Endothelial cell of umbilical vein (primary cell): ENCODE measurements around the gene KAT6B. TPM values are rescaled to one million over a fixed set of nuclear protein-coding genes. Genes with fewer than 3 reads are reported as not detected.

Experiments used
- BruUV-seq: library from RNA; stranded (reverse); fragments of 400-500 nt; replicated peaks from 2 replicates; lab custom pipeline; 2021; lab: Mats Ljungman, UMichigan
- CTCF ChIA-PET: fragments of 300-600, 350-600 bp; sonication (Branson Sonifier 250); formaldehyde crosslinking; loops from one replicate; lab custom pipeline; 2021; ENCODE audit warnings: antibody characterized with exemption, inconsistent platforms; lab: Charles Lee
- POLR2A ChIA-PET: fragments of 300-600, 350-600 bp; sonication (Branson Sonifier 250); formaldehyde crosslinking; loops from one replicate; lab custom pipeline; 2021; ENCODE audit warnings: antibody characterized with exemption, inconsistent platforms; lab: Charles Lee
- DNase-seq: peaks from one replicate; pipeline ENCODE4 v3.0.0-alpha.2; 2011; ENCODE audit warnings: low read depth, low spot score
- FAIRE-seq: peaks from 2 replicates; lab custom pipeline; 2011; peaks lifted over from hg19 to GRCh38; lab: Jason Lieb, UNC
- H2AFZ ChIP-seq: 2 replicates; pipeline ENCODE4 v1.6.0; 2012; ENCODE audit warnings: low read depth, low read length, control low read depth, inconsistent platforms
- H3K27ac ChIP-seq: 2 replicates; pipeline ENCODE4 v1.5.1; 2011; ENCODE audit warnings: low read depth, mild to moderate bottlenecking, control low read depth, low read length, moderate library complexity; ENCODE audit not compliant: insufficient read depth
- H3K27me3 ChIP-seq, 2 experiments: 2 replicates each; pipeline versions ENCODE4 v1.6.0 to v1.6.1; 2011; ENCODE audit warnings: low read length in 2 of 2, mixed read lengths in 1 of 2; ENCODE audit not compliant: control insufficient read depth in 2 of 2, insufficient read depth in 2 of 2
- H3K36me3 ChIP-seq, 2 experiments: 2 replicates in 1 of 2; 3 replicates in 1 of 2; pipeline ENCODE4 v1.5.1; 2011; ENCODE audit warnings: low read length in 2 of 2, mild to moderate bottlenecking in 1 of 2, moderate library complexity in 1 of 2; ENCODE audit not compliant: control insufficient read depth in 2 of 2, insufficient read depth in 2 of 2; ENCODE audit errors: extremely low read depth in 1 of 2
- H3K4me1 ChIP-seq: 3 replicates; pipeline ENCODE4 v1.5.1; 2011; ENCODE audit warnings: mild to moderate bottlenecking, low read length; ENCODE audit not compliant: control insufficient read depth, insufficient read depth; ENCODE audit errors: extremely low read depth
- H3K4me2 ChIP-seq: 2 replicates; pipeline ENCODE4 v1.6.1; 2011; ENCODE audit warnings: low read length, control low read depth, mixed read lengths; ENCODE audit not compliant: insufficient read depth
- H3K4me3 ChIP-seq, 3 experiments: fragments of 200-600 bp in 1 of 3; sonication (generic), shearing (Covaris generic) in 1 of 3; replicated peaks in 1 of 3; 2 replicates each; pipeline ENCODE4 v1.5.1; 2011 to 2016; ENCODE audit warnings: control low read depth in 3 of 3, low read length in 3 of 3, mild to moderate bottlenecking in 2 of 3, inconsistent platforms in 1 of 3, low read depth in 1 of 3, moderate library complexity in 1 of 3; ENCODE audit not compliant: insufficient read depth in 1 of 3
- H3K79me2 ChIP-seq: 2 replicates; pipeline ENCODE4 v1.6.0; 2012; ENCODE audit warnings: low read length, inconsistent platforms; ENCODE audit not compliant: control insufficient read depth, insufficient read depth
- H3K9ac ChIP-seq: replicated peaks from 2 replicates; pipeline ENCODE3; 2011; ENCODE audit warnings: low read length, control low read depth; ENCODE audit not compliant: insufficient read depth; ENCODE audit errors: extremely low read depth
- H3K9me1 ChIP-seq: replicated peaks from 3 replicates; pipeline ENCODE4 v1.6.0; 2011; ENCODE audit warnings: mild to moderate bottlenecking, low read length; ENCODE audit not compliant: control insufficient read depth, insufficient read depth; ENCODE audit errors: extremely low read depth
- H3K9me3 ChIP-seq: replicated peaks from 2 replicates; pipeline ENCODE4 v1.5.1; 2012; ENCODE audit warnings: low read length, inconsistent platforms; ENCODE audit not compliant: control insufficient read depth, insufficient read depth
- H4K20me1 ChIP-seq: replicated peaks from 2 replicates; pipeline ENCODE3; 2011; ENCODE audit warnings: mild to moderate bottlenecking, low read length; ENCODE audit not compliant: control insufficient read depth, insufficient read depth; ENCODE audit errors: extremely low read depth
- EZH2 ChIP-seq: IDR thresholded peaks from 2 replicates; pipeline ENCODE4 v1.6.1; 2012; ENCODE audit warnings: borderline replicate concordance, low read depth, mild to moderate bottlenecking, moderate library complexity, low read length, inconsistent platforms; ENCODE audit not compliant: severe bottlenecking
- FOS ChIP-seq: IDR thresholded peaks from 2 replicates; pipeline ENCODE4 v1.6.1; 2011; ENCODE audit warnings: mild to moderate bottlenecking, low read length, moderate library complexity, borderline replicate concordance; ENCODE audit not compliant: insufficient read depth
- GATA2 ChIP-seq: IDR thresholded peaks from 2 replicates; pipeline ENCODE4 v1.7.0; 2011; ENCODE audit warnings: low read depth, mild to moderate bottlenecking, moderate library complexity, mixed read lengths, low read length; ENCODE audit not compliant: insufficient read length, insufficient read depth
- JUN ChIP-seq: IDR thresholded peaks from 2 replicates; pipeline ENCODE4 v1.6.1; 2011; ENCODE audit warnings: borderline replicate concordance, low read depth; ENCODE audit not compliant: insufficient read length, insufficient read depth
- MYC ChIP-seq: IDR thresholded peaks from one replicate; pipeline ENCODE4 v1.6.1; 2011; ENCODE audit warnings: mild to moderate bottlenecking, low read depth, low read length
- POLR2A ChIP-seq: IDR thresholded peaks from 2 replicates; pipeline ENCODE4 v1.6.1; 2012; ENCODE audit warnings: low read depth, mild to moderate bottlenecking, control low read depth, low read length
- POLR2AphosphoS5 ChIP-seq: IDR thresholded peaks from 2 replicates; pipeline ENCODE4 v1.6.1; 2012; ENCODE audit warnings: low read depth, mild to moderate bottlenecking, control low read depth, low read length, moderate library complexity; ENCODE audit not compliant: insufficient read depth
- dilution Hi-C: fragments of 300-500 bp; cut with MboI; formaldehyde crosslinking; loops from one replicate; pipeline ENCODE4 v1.15.0; 2019; ENCODE audit warnings: low sequenced_read_pairs; ENCODE audit not compliant: extremely low pct_ligation_motif_present
- intact Hi-C: fragments of 100-400 bp; cut with micrococcal nuclease; formaldehyde crosslinking; loops from one replicate; pipeline ENCODE4 v1.10.0; 2022
- polyA plus RNA-seq, 4 experiments: library from polyadenylated mRNA; depleted of rRNA in 3 of 4; stranded (reverse) in 3 of 4; unstranded in 1 of 4; fragments of >200 nt; gene quantifications; 2 replicates each; pipeline versions ENCODE4 v1.2.1 to v1.2.3, GENCODE V29; 2011 to 2012; ENCODE audit warnings: missing spikeins in 1 of 4
- total RNA-seq: library from RNA; stranded (reverse); gene quantifications from 2 replicates; pipeline ENCODE4 v1.2.3, GENCODE V29; 2021
- TF ChIP-seq, protein P1 (sequence below): IDR thresholded peaks from 2 replicates; pipeline ENCODE4 v1.6.1; 2011; ENCODE audit not compliant: insufficient read depth, insufficient read length
- TF ChIP-seq, protein P2 (sequence below), 2 donors: IDR thresholded peaks; 1 replicate in 1 of 2; 2 replicates in 1 of 2; pipeline ENCODE4 v1.5.1; 2011; ENCODE audit warnings: low read length in 2 of 2, mild to moderate bottlenecking in 2 of 2, moderate library complexity in 2 of 2, control low read depth in 1 of 2, inconsistent platforms in 1 of 2, low read depth in 1 of 2; ENCODE audit not compliant: insufficient read depth in 1 of 2; ENCODE audit errors: extremely low read depth in 1 of 2

The KAT6B gene
- total and polyA plus RNA-seq, 2 donors (not counting 3 experiments of a cell fraction or from before 2014, with no cell fraction given), result 4.5 to 17.0 TPM

DNA sequence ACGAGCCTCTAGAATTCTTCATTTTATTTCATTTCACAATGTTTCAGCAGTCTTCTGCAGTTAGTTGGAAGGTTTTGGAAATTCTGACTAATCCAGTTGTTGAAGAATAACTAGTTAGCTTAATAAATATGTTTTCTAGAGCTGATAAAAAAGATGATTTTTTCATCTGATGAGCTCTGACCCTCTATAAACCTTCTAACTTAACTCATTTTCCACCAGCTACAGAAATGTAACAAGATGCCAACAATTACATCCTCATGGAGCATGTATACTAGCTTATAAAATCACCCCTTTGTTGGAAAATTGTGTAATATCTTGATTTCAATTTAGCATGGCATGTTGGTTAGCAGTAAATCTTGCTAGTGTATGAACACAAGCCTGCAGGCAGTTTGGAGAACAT lies 33.1 kb downstream of the KAT6B start:
- Histone ChIP-seq H3K36me3 (no peaks in the 10 kb centered on the region), H3K9me1 (no peaks in the 10 kb centered on the region), H3K4me2 (no peak overlapping the region), H3K79me2 (peaks cover 2% of the 10 kb centered on the region), H2AFZ (no peak overlapping the region), H4K20me1 (peaks cover 2% of the 10 kb centered on the region), H3K4me1 (no peaks in the 10 kb centered on the region), H3K4me3 (no peak overlapping the region), H3K27ac (no peak overlapping the region), H3K9ac (no peak overlapping the region), H3K27me3 (no peaks in the 10 kb centered on the region), H3K9me3 (no peaks in the 10 kb centered on the region)
- DNase-seq (no peak), FAIRE-seq (no peak)
- dilution Hi-C loops (no loop called here), intact Hi-C loops (no loop called here)
- ChIA-PET CTCF (interaction anchor here (0.9 to 1.3 kb wide), 2 partner anchors 9 kb away, joined by 3 to 6 read pairs; no protein-coding TSS in a partner anchor), POLR2A (no interaction called here)
- TF ChIP-seq GATA2 (no peak), POLR2A (no peak), JUN (no peak), EZH2 (no peak), FOS (no peak), MYC (no peak)
- TF ChIP-seq, protein P1, sequence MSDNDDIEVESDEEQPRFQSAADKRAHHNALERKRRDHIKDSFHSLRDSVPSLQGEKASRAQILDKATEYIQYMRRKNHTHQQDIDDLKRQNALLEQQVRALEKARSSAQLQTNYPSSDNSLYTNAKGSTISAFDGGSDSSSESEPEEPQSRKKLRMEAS, result no peak
- BruUV-seq, result no TSS peak

DNA sequence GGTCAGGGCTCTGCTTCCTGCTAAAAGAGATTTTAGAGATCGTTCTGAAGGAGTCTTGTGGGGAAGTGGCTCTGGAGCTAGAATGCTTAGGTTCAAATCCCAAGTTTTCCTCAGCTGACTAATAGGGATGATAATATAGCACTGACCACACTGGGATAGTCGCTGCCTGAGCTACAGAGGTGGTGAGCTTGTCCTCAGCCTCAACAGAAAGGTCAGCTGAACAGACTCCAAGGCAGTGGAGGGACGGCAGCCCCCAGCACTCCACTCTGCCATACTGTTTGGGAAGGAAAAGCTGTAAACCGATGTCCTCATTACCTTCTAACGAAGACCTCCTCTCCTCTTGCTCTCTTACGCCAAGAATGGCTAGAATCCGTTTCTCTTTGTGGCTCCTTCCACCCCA lies 36.2 kb downstream of the KAT6B start:
- no peak for TF ChIP-seq POLR2AphosphoS5
- TF ChIP-seq, protein P1, result no peak
- TF ChIP-seq, protein P2, sequence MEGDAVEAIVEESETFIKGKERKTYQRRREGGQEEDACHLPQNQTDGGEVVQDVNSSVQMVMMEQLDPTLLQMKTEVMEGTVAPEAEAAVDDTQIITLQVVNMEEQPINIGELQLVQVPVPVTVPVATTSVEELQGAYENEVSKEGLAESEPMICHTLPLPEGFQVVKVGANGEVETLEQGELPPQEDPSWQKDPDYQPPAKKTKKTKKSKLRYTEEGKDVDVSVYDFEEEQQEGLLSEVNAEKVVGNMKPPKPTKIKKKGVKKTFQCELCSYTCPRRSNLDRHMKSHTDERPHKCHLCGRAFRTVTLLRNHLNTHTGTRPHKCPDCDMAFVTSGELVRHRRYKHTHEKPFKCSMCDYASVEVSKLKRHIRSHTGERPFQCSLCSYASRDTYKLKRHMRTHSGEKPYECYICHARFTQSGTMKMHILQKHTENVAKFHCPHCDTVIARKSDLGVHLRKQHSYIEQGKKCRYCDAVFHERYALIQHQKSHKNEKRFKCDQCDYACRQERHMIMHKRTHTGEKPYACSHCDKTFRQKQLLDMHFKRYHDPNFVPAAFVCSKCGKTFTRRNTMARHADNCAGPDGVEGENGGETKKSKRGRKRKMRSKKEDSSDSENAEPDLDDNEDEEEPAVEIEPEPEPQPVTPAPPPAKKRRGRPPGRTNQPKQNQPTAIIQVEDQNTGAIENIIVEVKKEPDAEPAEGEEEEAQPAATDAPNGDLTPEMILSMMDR (IDR thresholded peaks at IDR 0.05; ENCODE audit: extremely low read depth in 1 of 2, insufficient read depth in 1 of 2, low read depth in 1 of 2, low read length in 2 of 2), result no peak
- no peak for TF ChIP-seq JUN
- no peak for TF ChIP-seq POLR2A
- no peak for TF ChIP-seq GATA2
- TF ChIP-seq MYC, result no peak
- no peak for TF ChIP-seq EZH2
- no peak for TF ChIP-seq FOS
- BruUV-seq, result no TSS peak
- FAIRE-seq (no peak), DNase-seq (no peak)
- dilution Hi-C loops (no loop called here), intact Hi-C loops (no loop called here)
- ChIA-PET CTCF (interaction anchor here (1.4 to 1.6 kb wide), 2 partner anchors 13 to 66 kb away, joined by 3 to 5 read pairs; no protein-coding TSS in a partner anchor), POLR2A (no interaction called here)
- Histone ChIP-seq H3K4me2 (no peak overlapping the region), H3K36me3 (no peaks in the 10 kb centered on the region), H3K4me1 (no peaks in the 10 kb centered on the region), H3K79me2 (no peaks in the 10 kb centered on the region), H3K27ac (no peak overlapping the region), H3K27me3 (no peaks in the 10 kb centered on the region), H3K9me3 (no peaks in the 10 kb centered on the region), H3K9me1 (no peaks in the 10 kb centered on the region), H4K20me1 (peaks cover 2% of the 10 kb centered on the region), H3K4me3 (no peak overlapping the region), H3K9ac (no peak overlapping the region), H2AFZ (no peak overlapping the region)
